ENCODE measurements around the gene TESMIN.
A peak's percentile ranks its signal among the peaks of the same experiment; 100 is the strongest.

The TESMIN gene

GRCh38 chr11:68680541-68681231 is 70.6 kb downstream of the TESMIN start:
- DNase-seq, result no peak

- DNase-seq, result no peak
Measured at GRCh38 chr11:68678031-68678441, 73.3 kb downstream of the TESMIN start.

GRCh38 chr11:68677432-68677831 is 73.9 kb downstream of the TESMIN start:
- no peak for DNase-seq

GRCh38 chr11:68674461-68674860 is 76.9 kb downstream of the TESMIN start:
- no peak for DNase-seq

- DNase-seq, result no peak
Measured at GRCh38 chr11:68673991-68674390, 77.3 kb downstream of the TESMIN start.

GRCh38 chr11:68673306-68673945 is 77.9 kb downstream of the TESMIN start:
- DNase-seq, result no peak

- DNase-seq, result no peak
Measured at GRCh38 chr11:68670208-68670992, 80.9 kb downstream of the TESMIN start.

- no peak for DNase-seq
Measured at GRCh38 chr11:68669301-68670090, 81.8 kb downstream of the TESMIN start.

- DNase-seq, result no peak
Measured at GRCh38 chr11:68667511-68668500, 83.5 kb downstream of the TESMIN start.

- no peak for DNase-seq
Measured at GRCh38 chr11:68666849-68667248, 84.5 kb downstream of the TESMIN start.

GRCh38 chr11:68665436-68665835 is 85.9 kb downstream of the TESMIN start:
- DNase-seq, result no peak

GRCh38 chr11:68664906-68665305 is 86.4 kb downstream of the TESMIN start:
- no peak for DNase-seq

- DNase-seq, result no peak
Measured at GRCh38 chr11:68664141-68664540, 87.2 kb downstream of the TESMIN start.

GRCh38 chr11:68663482-68664010 is 87.8 kb downstream of the TESMIN start:
- DNase-seq, result no peak

GRCh38 chr11:68661697-68662603 is 89.4 kb downstream of the TESMIN start:
- no peak for DNase-seq

GRCh38 chr11:68661014-68661413 is 90.3 kb downstream of the TESMIN start:
- no peak for DNase-seq

- no peak for DNase-seq
Measured at GRCh38 chr11:68660066-68660810, 91.1 kb downstream of the TESMIN start.

- peak; percentile 88 for DNase-seq
Measured at GRCh38 chr11:68659158-68659921, 92.0 kb downstream of the TESMIN start.

- no peak for DNase-seq
Measured at GRCh38 chr11:68658661-68659060, 92.7 kb downstream of the TESMIN start.
